H9 (cell line): ENCODE data around the gene TRIB2. TPM values are rescaled to one million over a fixed set of nuclear protein-coding genes. Genes with fewer than 3 reads are reported as not detected.

Experiments used
- DNase-seq: peaks from one replicate; pipeline ENCODE4 v3.0.0-alpha.2; 2017
- H2AFZ ChIP-seq: one replicate; pipeline ENCODE4 v1.6.1; 2013; ENCODE audit warnings: mild to moderate bottlenecking, low read length, control low read depth, moderate library complexity
- H2AK5ac ChIP-seq: 2 replicates; pipeline ENCODE4 v1.6.1; 2013; ENCODE audit warnings: low read length, control low read depth, mixed read lengths; ENCODE audit not compliant: insufficient read length
- H2BK120ac ChIP-seq: one replicate; pipeline ENCODE4 v1.6.1; 2013; ENCODE audit warnings: low read depth, mild to moderate bottlenecking, low read length, control low read depth, inconsistent platforms; ENCODE audit not compliant: poor library complexity, severe bottlenecking
- H2BK12ac ChIP-seq: 2 replicates; pipeline ENCODE4 v1.6.1; 2013; ENCODE audit warnings: low read length, control low read depth, mixed read lengths, low read depth; ENCODE audit not compliant: insufficient read length
- H2BK15ac ChIP-seq: 2 replicates; pipeline ENCODE4 v1.6.1; 2013; ENCODE audit warnings: low read depth, low read length, control low read depth
- H2BK20ac ChIP-seq: one replicate; pipeline ENCODE4 v1.6.1; 2013; ENCODE audit warnings: low read depth, mild to moderate bottlenecking, low read length, control low read depth, inconsistent platforms; ENCODE audit not compliant: poor library complexity, severe bottlenecking
- H2BK5ac ChIP-seq: 2 replicates; pipeline ENCODE4 v1.6.1; 2013; ENCODE audit warnings: low read length, control low read depth, mixed read lengths; ENCODE audit not compliant: insufficient read length
- H3K14ac ChIP-seq: 2 replicates; pipeline ENCODE4 v1.6.1; 2013; ENCODE audit warnings: low read length, control low read depth; ENCODE audit not compliant: insufficient read depth
- H3K18ac ChIP-seq: 2 replicates; pipeline ENCODE4 v1.6.1; 2013; ENCODE audit warnings: low read depth, mild to moderate bottlenecking, mixed read lengths, low read length, control low read depth; ENCODE audit not compliant: insufficient read length
- H3K23ac ChIP-seq: 2 replicates; pipeline ENCODE4 v1.6.1; 2013; ENCODE audit warnings: low read length, control low read depth, mixed read lengths, low read depth; ENCODE audit not compliant: insufficient read length
- H3K23me2 ChIP-seq: 2 replicates; pipeline ENCODE4 v1.6.1; 2013; ENCODE audit warnings: low read depth, mild to moderate bottlenecking, mixed read lengths, low read length, control low read depth; ENCODE audit not compliant: insufficient read length, poor library complexity, severe bottlenecking
- H3K27ac ChIP-seq: 2 replicates; pipeline ENCODE4 v1.5.1; 2013; ENCODE audit warnings: low read length, control low read depth, mixed read lengths, low read depth; ENCODE audit not compliant: insufficient read length
- H3K27me3 ChIP-seq: 2 replicates; pipeline ENCODE4 v1.6.1; 2013; ENCODE audit warnings: low read length, control low read depth, inconsistent platforms; ENCODE audit not compliant: insufficient read depth
- H3K4ac ChIP-seq: 2 replicates; pipeline ENCODE4 v1.6.1; 2013; ENCODE audit warnings: low read depth, mild to moderate bottlenecking, control low read depth, inconsistent platforms, low read length, moderate library complexity
- H3K4me1 ChIP-seq: 2 replicates; pipeline ENCODE4 v1.6.1; 2013; ENCODE audit warnings: low read length, control low read depth, inconsistent platforms; ENCODE audit not compliant: insufficient read depth
- H3K4me2 ChIP-seq: 2 replicates; pipeline ENCODE4 v1.6.1; 2013; ENCODE audit warnings: low read length, control low read depth, mixed read lengths; ENCODE audit not compliant: insufficient read length, insufficient read depth
- H3K56ac ChIP-seq: 2 replicates; pipeline ENCODE4 v1.6.1; 2013; ENCODE audit warnings: low read depth, mild to moderate bottlenecking, mixed read lengths, low read length, control low read depth; ENCODE audit not compliant: insufficient read length
- H3K79me1 ChIP-seq: 2 replicates; pipeline ENCODE4 v1.6.1; 2013; ENCODE audit warnings: low read depth, mild to moderate bottlenecking, moderate library complexity, low read length, control low read depth, inconsistent platforms; ENCODE audit not compliant: insufficient read depth, poor library complexity, severe bottlenecking
- H3K79me2 ChIP-seq: 2 replicates; pipeline ENCODE4 v1.6.1; 2013; ENCODE audit warnings: low read length, control low read depth, inconsistent platforms; ENCODE audit not compliant: insufficient read depth
- H3K9ac ChIP-seq: 2 replicates; pipeline ENCODE4 v1.6.1; 2013; ENCODE audit warnings: low read length, control low read depth, mixed read lengths; ENCODE audit not compliant: insufficient read length; ENCODE audit errors: extremely low read depth
- H3K9me3 ChIP-seq: one replicate; pipeline ENCODE4 v1.6.1; 2013; ENCODE audit warnings: low read depth, low read length, inconsistent platforms; ENCODE audit not compliant: control insufficient read depth
- H3T11ph ChIP-seq: one replicate; pipeline ENCODE4 v1.6.1; 2013; ENCODE audit warnings: mild to moderate bottlenecking, low read length, control low read depth, inconsistent platforms
- H4K20me1 ChIP-seq: one replicate; pipeline ENCODE4 v1.6.1; 2013; ENCODE audit not compliant: control insufficient read depth, insufficient read length, insufficient read depth
- H4K5ac ChIP-seq: 2 replicates; pipeline ENCODE4 v1.6.1; 2013; ENCODE audit warnings: low read depth, mild to moderate bottlenecking, mixed read lengths, low read length, control low read depth; ENCODE audit not compliant: insufficient read length
- H4K8ac ChIP-seq: replicated peaks from 2 replicates; pipeline ENCODE4 v1.6.1; 2013; ENCODE audit warnings: low read length, control low read depth, mixed read lengths, low read depth; ENCODE audit not compliant: insufficient read length
- H4K91ac ChIP-seq: 2 replicates; pipeline ENCODE4 v1.6.1; 2013; ENCODE audit warnings: low read depth, mild to moderate bottlenecking, moderate library complexity, mixed read lengths, low read length, control low read depth; ENCODE audit not compliant: insufficient read length
- H3K27ac Mint-ChIP-seq, 3 experiments: 2 replicates in 2 of 3; 3 replicates in 1 of 3; pipeline ENCODE4 v1.8.0; 2020 to 2021; ENCODE audit warnings: mixed read lengths in 3 of 3, mild to moderate bottlenecking in 1 of 3, moderate library complexity in 1 of 3
- H3K27me3 Mint-ChIP-seq: 2 replicates; pipeline ENCODE4 v1.8.0; 2021; ENCODE audit warnings: low read depth, mild to moderate bottlenecking, moderate library complexity, mixed read lengths
- H3K36me3 Mint-ChIP-seq, 3 experiments: 2 replicates in 2 of 3; 3 replicates in 1 of 3; pipeline ENCODE4 v1.8.0; 2020 to 2021; ENCODE audit warnings: low read depth in 3 of 3, mixed read lengths in 3 of 3; ENCODE audit not compliant: insufficient read depth in 1 of 3
- H3K4me1 Mint-ChIP-seq, 2 experiments: 2 replicates each; pipeline ENCODE4 v1.8.0; 2020; ENCODE audit warnings: mixed read lengths in 2 of 2
- H3K4me3 Mint-ChIP-seq, 2 experiments: 2 replicates in 1 of 2; 3 replicates in 1 of 2; pipeline ENCODE4 v1.8.0; 2020 to 2021; ENCODE audit warnings: mild to moderate bottlenecking in 2 of 2, mixed read lengths in 2 of 2, moderate library complexity in 1 of 2
- H3K9me3 Mint-ChIP-seq, 2 experiments: 2 replicates in 1 of 2; 3 replicates in 1 of 2; pipeline ENCODE4 v1.8.0; 2020; ENCODE audit warnings: mild to moderate bottlenecking in 2 of 2, mixed read lengths in 2 of 2, moderate library complexity in 1 of 2
- WGBS: extraction: QIAGEN DNeasy Blood & Tissue Kit; methylation state at CpG from one replicate; pipeline ENCODE4 v1.1.7; 2013; ENCODE audit warnings: missing lambda C conversion rate, low lambda C conversion rate, mixed read lengths; ENCODE audit not compliant: insufficient read length; ENCODE audit errors: extremely low coverage; 5-methylcytosine and 5-hydroxymethylcytosine counted together
- total RNA-seq: library from RNA; stranded (reverse); gene quantifications from 2 replicates; pipeline ENCODE4 v1.2.1, GENCODE V29; 2021
- TF ChIP-seq, protein P1 (sequence below): fragments of 200-600 bp; sonication (generic); conservative IDR thresholded peaks from 3 replicates; pipeline ENCODE4 v1.8.0; 2021; ENCODE audit warnings: antibody characterized with exemption, mild to moderate bottlenecking

Gene TRIB2
- total RNA-seq, 1 experiment from 2014 or later: 41.9 TPM

GRCh38 chr2:12697617-12698016 is 19.1 kb upstream of the TRIB2 start:
- H3K79me1 ChIP-seq: no peaks in the 10 kb centered on the region
- no peak overlapping the region for H3K23ac ChIP-seq
- Mint-ChIP-seq H3K9me3 (peaks cover 7 to 18% of the 10 kb centered on the region in 2 experiments; a peak in 4 of 5 replicates), H3K4me3 (no peak overlapping the region), H3K27me3 (peaks cover 8% of the 10 kb centered on the region), H3K4me1 (peaks cover 3 to 6% of the 10 kb centered on the region in 2 experiments), H3K27ac (no peak overlapping the region), H3K36me3 (peaks cover 0 to 11% (median 8%) of the 10 kb centered on the region in 3 experiments; a peak in 2 of 7 replicates)
- H2AK5ac ChIP-seq: no peak overlapping the region
- no peak overlapping the region for H2BK120ac ChIP-seq
- TF ChIP-seq, protein P1, sequence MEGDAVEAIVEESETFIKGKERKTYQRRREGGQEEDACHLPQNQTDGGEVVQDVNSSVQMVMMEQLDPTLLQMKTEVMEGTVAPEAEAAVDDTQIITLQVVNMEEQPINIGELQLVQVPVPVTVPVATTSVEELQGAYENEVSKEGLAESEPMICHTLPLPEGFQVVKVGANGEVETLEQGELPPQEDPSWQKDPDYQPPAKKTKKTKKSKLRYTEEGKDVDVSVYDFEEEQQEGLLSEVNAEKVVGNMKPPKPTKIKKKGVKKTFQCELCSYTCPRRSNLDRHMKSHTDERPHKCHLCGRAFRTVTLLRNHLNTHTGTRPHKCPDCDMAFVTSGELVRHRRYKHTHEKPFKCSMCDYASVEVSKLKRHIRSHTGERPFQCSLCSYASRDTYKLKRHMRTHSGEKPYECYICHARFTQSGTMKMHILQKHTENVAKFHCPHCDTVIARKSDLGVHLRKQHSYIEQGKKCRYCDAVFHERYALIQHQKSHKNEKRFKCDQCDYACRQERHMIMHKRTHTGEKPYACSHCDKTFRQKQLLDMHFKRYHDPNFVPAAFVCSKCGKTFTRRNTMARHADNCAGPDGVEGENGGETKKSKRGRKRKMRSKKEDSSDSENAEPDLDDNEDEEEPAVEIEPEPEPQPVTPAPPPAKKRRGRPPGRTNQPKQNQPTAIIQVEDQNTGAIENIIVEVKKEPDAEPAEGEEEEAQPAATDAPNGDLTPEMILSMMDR: no peak
- H3T11ph ChIP-seq: no peak overlapping the region
- no peak overlapping the region for H3K14ac ChIP-seq
- no peak for DNase-seq
- no peak overlapping the region for H3K4me2 ChIP-seq
- no peaks in the 10 kb centered on the region for H4K20me1 ChIP-seq
- no peak overlapping the region for H4K5ac ChIP-seq
- no peak overlapping the region for H4K8ac ChIP-seq
- no peak overlapping the region for H4K91ac ChIP-seq
- no peaks in the 10 kb centered on the region for H3K27me3 ChIP-seq
- 0 out of 2 replicates have a peak, but pooled peaks cover under 1% of the 10 kb centered on the region for H3K4me1 ChIP-seq
- no peak overlapping the region for H2BK12ac ChIP-seq
- no peak overlapping the region for H2BK5ac ChIP-seq
- H3K18ac ChIP-seq: no peak overlapping the region
- no CpG with 5 or more reads among the region's 2 CpGs for WGBS
- H3K4ac ChIP-seq: no peak overlapping the region
- no peak overlapping the region for H3K9ac ChIP-seq
- H2BK15ac ChIP-seq: no peak overlapping the region
- no peaks in the 10 kb centered on the region for H3K23me2 ChIP-seq
- no peak overlapping the region for H2AFZ ChIP-seq
- H3K56ac ChIP-seq: no peak overlapping the region
- no peak overlapping the region for H2BK20ac ChIP-seq
- H3K9me3 ChIP-seq: no peaks in the 10 kb centered on the region
- H3K79me2 ChIP-seq: no peaks in the 10 kb centered on the region
- no peak overlapping the region for H3K27ac ChIP-seq
